B cell (primary cell): ENCODE results near the gene CADM1. TPM values are rescaled to one million over a fixed set of nuclear protein-coding genes. Genes with fewer than 3 reads are reported as not detected.

ENCODE experiments used
- ATAC-seq: fragments of 200-7000 bp; cut with Tn5 transposase; one replicate; pipeline ENCODE4 v1.10.0; 2021; ENCODE audit warnings: low read depth, mild to moderate bottlenecking, moderate number of reproducible peaks, moderate library complexity
- CTCF ChIA-PET: fragments of 350-600 bp; sonication (Branson Sonifier 250); formaldehyde crosslinking; loops from one replicate; lab custom pipeline; 2021; ENCODE audit warnings: antibody characterized with exemption, inconsistent platforms; lab: Charles Lee
- POLR2A ChIA-PET: fragments of 350-600 bp; sonication (Branson Sonifier 250); formaldehyde crosslinking; loops from one replicate; lab custom pipeline; 2021; ENCODE audit warnings: antibody characterized with exemption; lab: Charles Lee
- DNase-seq: peaks from one replicate; pipeline ENCODE4 v3.0.0; 2013
- H2AFZ ChIP-seq: 2 replicates; pipeline ENCODE4 v1.6.1; 2012; ENCODE audit warnings: mild to moderate bottlenecking, low read depth, low read length; ENCODE audit not compliant: insufficient read depth, poor library complexity, severe bottlenecking
- H3K27ac ChIP-seq, 2 donors: 1 replicate in 1 of 2; 2 replicates in 1 of 2; pipeline ENCODE4 v1.5.1; 2012 to 2013; ENCODE audit warnings: low read length in 2 of 2, mild to moderate bottlenecking in 2 of 2, moderate library complexity in 1 of 2
- H3K27me3 ChIP-seq, 4 experiments: fragments of 200-600 bp in 1 of 4; sonication (generic) in 1 of 4; replicated peaks in 1 of 4; 1 replicate in 2 of 4; 2 replicates in 2 of 4; pipeline versions ENCODE4 v1.6.1 to v1.7.0; 2013 to 2016; ENCODE audit warnings: low read length in 3 of 4, mild to moderate bottlenecking in 2 of 4, mixed read lengths in 1 of 4, moderate library complexity in 1 of 4; ENCODE audit not compliant: insufficient read depth in 4 of 4, control insufficient read depth in 3 of 4; ENCODE audit errors: control extremely low read depth in 1 of 4
- H3K36me3 ChIP-seq, 2 experiments: replicated peaks in 1 of 2; 1 replicate in 1 of 2; 2 replicates in 1 of 2; pipeline versions ENCODE4 v1.6.1 to v1.7.1; 2013; ENCODE audit warnings: low read length in 1 of 2; ENCODE audit not compliant: insufficient read depth in 2 of 2, control insufficient read depth in 1 of 2; ENCODE audit errors: control extremely low read depth in 1 of 2, extremely low read depth in 1 of 2
- H3K4me1 ChIP-seq, 2 donors: fragments of 200-600 bp in 1 of 2; sonication (generic) in 1 of 2; 1 replicate in 1 of 2; 2 replicates in 1 of 2; pipeline versions ENCODE4 v1.5.1 to v1.6.1; 2013 to 2017; ENCODE audit warnings: low read length in 2 of 2; ENCODE audit not compliant: control insufficient read depth in 2 of 2, insufficient read depth in 2 of 2
- H3K4me2 ChIP-seq: replicated peaks from 2 replicates; pipeline ENCODE3; 2012; ENCODE audit warnings: mild to moderate bottlenecking, low read depth, low read length; ENCODE audit not compliant: poor library complexity, severe bottlenecking
- H3K4me3 ChIP-seq, 5 experiments: fragments of 200-600 bp in 1 of 5; sonication (generic) in 1 of 5; 1 replicate in 3 of 5; 2 replicates in 2 of 5; pipeline versions ENCODE4 v1.5.1 to v1.7.0; 2011 to 2016; ENCODE audit warnings: low read length in 4 of 5, mild to moderate bottlenecking in 4 of 5, low read depth in 2 of 5, control low read depth in 1 of 5, moderate library complexity in 1 of 5; ENCODE audit not compliant: insufficient read depth in 1 of 5; ENCODE audit errors: control extremely low read depth in 1 of 5, extremely low read depth in 1 of 5
- H3K79me2 ChIP-seq: fragments of 200-600 bp; sonication (generic); one replicate; pipeline ENCODE4 v1.6.0; 2016; ENCODE audit warnings: low read length; ENCODE audit not compliant: control insufficient read depth, insufficient read depth
- H3K9ac ChIP-seq: fragments of 200-600 bp; sonication (generic); 2 replicates; pipeline ENCODE4 v1.6.1; 2017; ENCODE audit warnings: mild to moderate bottlenecking, low read length, moderate library complexity
- H3K9me3 ChIP-seq, 3 donors: one replicate each; pipeline versions ENCODE4 v1.6.1 to v1.7.1; 2013; ENCODE audit warnings: low read length in 2 of 3; ENCODE audit not compliant: control insufficient read depth in 2 of 3, insufficient read depth in 1 of 3; ENCODE audit errors: control extremely low read depth in 1 of 3
- H4K20me1 ChIP-seq: 2 replicates; pipeline ENCODE4 v1.6.0; 2012; ENCODE audit warnings: mild to moderate bottlenecking, low read length; ENCODE audit not compliant: insufficient read depth, control insufficient read depth, poor library complexity, severe bottlenecking
- H3K27ac Mint-ChIP-seq: one replicate; pipeline ENCODE4 v1.8.0; 2021; ENCODE audit warnings: mixed read lengths
- H3K27me3 Mint-ChIP-seq: one replicate; pipeline ENCODE4 v1.8.0; 2021; ENCODE audit warnings: mixed read lengths
- H3K4me1 Mint-ChIP-seq: one replicate; pipeline ENCODE4 v1.8.0; 2021; ENCODE audit warnings: mixed read lengths
- H3K4me3 Mint-ChIP-seq: one replicate; pipeline ENCODE4 v1.8.0; 2021; ENCODE audit warnings: mixed read lengths
- H3K9me3 Mint-ChIP-seq: one replicate; pipeline ENCODE4 v1.8.0; 2022; ENCODE audit warnings: mixed read lengths; ENCODE audit not compliant: insufficient read depth
- EZH2 ChIP-seq: IDR thresholded peaks from 2 replicates; pipeline ENCODE4 v1.6.1; 2012; ENCODE audit warnings: borderline replicate concordance, low read depth, mild to moderate bottlenecking, moderate library complexity, low read length; ENCODE audit not compliant: insufficient read depth, poor library complexity, severe bottlenecking
- WGBS: methylation state at CpG from one replicate; pipeline ENCODE4 v1.1.5; 2013; ENCODE audit warnings: missing lambda C conversion rate; ENCODE audit not compliant: insufficient coverage; 5-methylcytosine and 5-hydroxymethylcytosine counted together
- intact Hi-C: fragments of 100-400 bp; cut with micrococcal nuclease; formaldehyde crosslinking; loops from one replicate; pipeline ENCODE4 v1.10.0; 2022
- polyA plus RNA-seq: library from polyadenylated mRNA; depleted of rRNA; stranded (reverse); fragments of >200 nt; gene quantifications from 2 replicates; pipeline ENCODE4 v1.2.3, GENCODE V29; 2012
- total RNA-seq, 2 donors: library from RNA; stranded (reverse); fragments of 120-200 nt in 1 of 2; gene quantifications; 1 replicate in 1 of 2; 2 replicates in 1 of 2; pipeline versions ENCODE4 v1.2.3 to v1.2.4, GENCODE V29; 2013 to 2022
- TF ChIP-seq, protein P1 (sequence below): fragments of 200-600 bp; IDR thresholded peaks from one replicate; pipeline ENCODE4 v1.8.0; 2022; ENCODE audit warnings: antibody characterized with exemption, mild to moderate bottlenecking

The CADM1 gene
- total and polyA plus RNA-seq, 2 donors (not counting 1 experiment from before 2014, with no cell fraction given) = 0.43 to 0.49 TPM

DNA sequence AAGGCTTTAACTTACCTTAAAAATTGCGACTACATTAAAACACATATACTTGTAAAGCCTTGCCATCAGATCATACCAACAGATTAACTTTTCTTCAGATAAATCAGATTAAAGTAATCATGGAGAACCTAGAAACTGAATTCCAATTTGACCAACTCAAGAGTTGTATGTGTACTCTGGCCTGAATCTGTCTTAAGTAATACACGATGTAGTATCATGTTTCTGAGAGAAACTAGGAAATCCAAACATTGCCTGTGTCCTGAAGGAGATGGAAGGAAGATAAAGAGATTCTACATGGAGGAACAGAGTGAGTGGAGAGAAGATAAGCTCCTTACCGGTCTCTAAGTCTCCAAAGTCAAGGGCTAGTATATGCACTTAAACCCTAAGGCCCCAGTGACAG lies 162.1 kb downstream of the CADM1 start:
- H3K9me3 ChIP-seq = no peaks in the 10 kb centered on the region
- H3K27ac ChIP-seq = no peak overlapping the region
- TF ChIP-seq, protein P1, sequence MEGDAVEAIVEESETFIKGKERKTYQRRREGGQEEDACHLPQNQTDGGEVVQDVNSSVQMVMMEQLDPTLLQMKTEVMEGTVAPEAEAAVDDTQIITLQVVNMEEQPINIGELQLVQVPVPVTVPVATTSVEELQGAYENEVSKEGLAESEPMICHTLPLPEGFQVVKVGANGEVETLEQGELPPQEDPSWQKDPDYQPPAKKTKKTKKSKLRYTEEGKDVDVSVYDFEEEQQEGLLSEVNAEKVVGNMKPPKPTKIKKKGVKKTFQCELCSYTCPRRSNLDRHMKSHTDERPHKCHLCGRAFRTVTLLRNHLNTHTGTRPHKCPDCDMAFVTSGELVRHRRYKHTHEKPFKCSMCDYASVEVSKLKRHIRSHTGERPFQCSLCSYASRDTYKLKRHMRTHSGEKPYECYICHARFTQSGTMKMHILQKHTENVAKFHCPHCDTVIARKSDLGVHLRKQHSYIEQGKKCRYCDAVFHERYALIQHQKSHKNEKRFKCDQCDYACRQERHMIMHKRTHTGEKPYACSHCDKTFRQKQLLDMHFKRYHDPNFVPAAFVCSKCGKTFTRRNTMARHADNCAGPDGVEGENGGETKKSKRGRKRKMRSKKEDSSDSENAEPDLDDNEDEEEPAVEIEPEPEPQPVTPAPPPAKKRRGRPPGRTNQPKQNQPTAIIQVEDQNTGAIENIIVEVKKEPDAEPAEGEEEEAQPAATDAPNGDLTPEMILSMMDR = no peak
- no peak for TF ChIP-seq EZH2
- DNase-seq (no peak), ATAC-seq (no peak)
- intact Hi-C loops = no loop called here
- 67% methylated on average over 1 of the region's 3 CpGs for WGBS
- no peaks in the 10 kb centered on the region for H4K20me1 ChIP-seq
- ChIA-PET CTCF (no interaction called here), POLR2A (no interaction called here)
- no peak overlapping the region for H3K4me2 ChIP-seq
- no peaks in the 10 kb centered on the region for H3K4me1 ChIP-seq
- no peak overlapping the region for H2AFZ ChIP-seq
- no peaks in the 10 kb centered on the region for H3K27me3 ChIP-seq
- H3K27me3 Mint-ChIP-seq = peaks cover 7% of the 10 kb centered on the region
- no peak overlapping the region for H3K4me3 Mint-ChIP-seq
- no peaks in the 10 kb centered on the region for H3K9me3 Mint-ChIP-seq
- H3K4me3 ChIP-seq = no peak overlapping the region
- no peaks in the 10 kb centered on the region for H3K36me3 ChIP-seq
- H3K79me2 ChIP-seq = no peaks in the 10 kb centered on the region
- H3K27ac Mint-ChIP-seq = no peak overlapping the region
- no peaks in the 10 kb centered on the region for H3K4me1 Mint-ChIP-seq
- no peak overlapping the region for H3K9ac ChIP-seq

DNA sequence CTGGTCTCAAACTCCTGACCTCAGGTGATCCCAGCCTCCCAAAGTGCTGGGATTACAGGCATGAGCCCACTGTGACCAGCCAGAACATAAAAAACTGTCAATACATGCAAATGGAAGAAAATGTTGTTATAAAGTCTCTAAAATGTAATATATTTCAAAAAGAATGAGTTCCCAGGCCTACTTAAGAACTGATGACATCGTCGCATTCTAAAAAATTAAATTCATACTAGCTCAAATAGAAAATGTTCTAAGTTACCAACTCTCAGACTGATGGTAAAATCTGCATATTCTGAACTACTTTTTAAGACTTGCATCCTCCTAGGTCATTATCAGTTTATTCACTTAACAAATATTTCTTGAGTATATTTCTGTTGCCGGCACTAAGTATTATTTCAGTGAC lies 163.3 kb downstream of the CADM1 start:
- no peaks in the 10 kb centered on the region for H3K27me3 ChIP-seq
- Mint-ChIP-seq H3K4me3 (no peak overlapping the region), H3K4me1 (no peaks in the 10 kb centered on the region), H3K27ac (no peak overlapping the region), H3K27me3 (peaks cover 3% of the 10 kb centered on the region), H3K9me3 (no peaks in the 10 kb centered on the region)
- CTCF ChIA-PET = no interaction called here
- no peaks in the 10 kb centered on the region for H3K9me3 ChIP-seq
- H3K79me2 ChIP-seq = no peaks in the 10 kb centered on the region
- no peak overlapping the region for H2AFZ ChIP-seq
- no peak for ATAC-seq
- TF ChIP-seq, protein P1 = no peak
- no peak for TF ChIP-seq EZH2
- intact Hi-C loops = no loop called here
- H3K4me1 ChIP-seq = no peaks in the 10 kb centered on the region
- no peaks in the 10 kb centered on the region for H3K36me3 ChIP-seq
- no peak overlapping the region for H3K9ac ChIP-seq
- H4K20me1 ChIP-seq = no peaks in the 10 kb centered on the region
- H3K4me2 ChIP-seq = no peak overlapping the region
- WGBS = no CpG with 5 or more reads among the region's 3 CpGs
- no peak overlapping the region for H3K4me3 ChIP-seq
- H3K27ac ChIP-seq = no peak overlapping the region
- POLR2A ChIA-PET = no interaction called here
- DNase-seq = no peak
